ENCODE data around the gene GJC2.

- TF ChIP-seq EZH2phosphoT487 (IDR thresholded peaks at IDR 0.05; ENCODE audit: borderline replicate concordance, low read depth) (no peak), FOXM1 (IDR thresholded peaks at IDR 0.05; ENCODE audit: low read depth) (no peak)
Observed at GRCh38 chr1:228144193-228144992, 5.3 kb upstream of the GJC2 start.
